Right ventricle myocardium superior (tissue), 1 donor: ENCODE measurements around the gene OPN1SW. TPM values are rescaled to one million over a fixed set of nuclear protein-coding genes. Genes with fewer than 3 reads are reported as not detected.

Experiments used
- ATAC-seq: fragments of 200-7000 bp; cut with Tn5 transposase; one replicate; pipeline ENCODE4 v1.9.1; 2020; ENCODE audit warnings: mild to moderate bottlenecking; ENCODE audit not compliant: poor library complexity
- DNase-seq: peaks from one replicate; pipeline ENCODE4 v3.0.0-alpha.2; 2020
- intact Hi-C: fragments of 100-400 bp; cut with DNase I; formaldehyde crosslinking; loops from one replicate; pipeline ENCODE4 v1.11.2; 2022
- total RNA-seq: library from RNA; stranded (reverse); fragmentation: NEBNext Ultra II Directional; extraction: Animal tissue kit (Norgen Biotek cat#: 25700); gene quantifications from one replicate; pipeline ENCODE4 v1.2.1, GENCODE V29; 2021
- donor health status: DM: no; HTN: yes; CAD: no; lungs with severe emphysema.

The OPN1SW gene
- total RNA-seq, 1 donor from 2014 or later: not detected

DNA sequence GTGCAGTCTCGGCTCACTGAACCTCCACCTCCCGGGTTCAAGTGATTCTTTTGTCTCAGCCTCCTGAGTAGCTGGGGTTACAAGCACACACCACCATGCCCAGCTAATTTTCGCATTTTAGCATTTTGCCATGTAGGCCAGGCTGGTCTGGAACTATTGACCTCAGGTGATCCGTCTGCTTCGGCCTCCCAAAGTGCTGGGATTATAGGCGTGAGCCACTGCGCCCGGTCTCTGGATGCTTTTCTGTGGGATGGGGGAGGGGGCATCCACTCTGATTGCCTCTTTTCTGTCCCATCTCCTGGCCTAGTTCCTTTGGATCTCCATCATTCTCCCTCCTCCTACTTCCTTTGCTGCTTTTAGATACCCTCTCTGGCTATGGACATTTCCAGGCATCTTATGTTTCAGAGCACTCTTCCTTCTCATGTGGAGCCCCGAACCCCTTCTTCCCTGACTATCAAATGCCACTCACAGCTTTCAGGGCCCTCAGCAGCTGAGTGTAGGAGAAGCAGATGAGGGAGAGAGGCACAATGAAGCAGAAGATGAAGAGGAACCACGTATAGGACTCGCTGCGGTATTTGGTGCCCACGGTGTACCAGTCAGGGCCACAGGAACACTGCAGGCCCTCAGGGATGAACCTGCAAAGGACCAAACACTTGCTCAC, 1.4 kb downstream of the OPN1SW start:
- intact Hi-C loops: no loop called here
- ATAC-seq (no peak), DNase-seq (no peak)

DNA sequence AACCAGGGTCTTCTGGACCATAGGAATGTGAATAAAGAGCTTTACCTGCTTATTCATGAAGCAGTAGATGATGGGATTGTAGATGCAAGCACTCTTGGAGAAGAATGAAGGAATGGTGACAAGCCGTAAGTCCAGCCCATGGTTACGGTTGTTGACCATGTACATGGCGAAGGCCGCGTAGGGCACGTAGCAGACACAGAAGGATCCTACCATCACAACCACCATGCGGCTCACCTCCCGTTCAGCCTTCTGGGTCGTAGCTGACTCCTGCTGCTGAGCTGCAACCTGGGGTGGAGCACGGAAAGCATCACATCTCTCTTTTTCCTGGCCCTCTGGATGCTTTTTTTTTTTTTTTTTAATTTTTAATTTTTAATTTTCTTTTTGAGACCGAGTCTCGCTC, 2.0 kb downstream of the OPN1SW start:
- intact Hi-C loops: no loop called here
- no peak for DNase-seq
- no peak for ATAC-seq

DNA sequence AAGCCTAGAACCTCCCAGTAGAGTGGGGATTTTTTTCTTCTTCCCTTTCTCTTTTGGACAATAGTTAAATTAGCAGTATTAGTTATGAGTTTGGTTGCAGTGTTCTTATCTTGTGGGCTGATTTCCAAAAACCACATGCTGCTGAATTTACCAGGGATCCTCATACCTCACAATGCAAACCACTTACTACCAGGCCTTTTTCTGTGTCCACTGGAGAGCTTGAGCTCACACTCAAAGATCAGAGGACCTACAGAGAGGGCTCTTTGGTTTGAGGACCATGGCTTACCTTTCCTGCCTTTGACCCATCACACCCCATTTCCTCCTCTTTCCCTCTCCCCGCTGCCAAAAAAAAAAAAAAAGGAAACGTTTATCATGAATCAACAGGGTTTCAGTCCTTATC, 5.4 kb downstream of the OPN1SW start:
- ATAC-seq (no peak), DNase-seq (no peak)
- intact Hi-C loops: no loop called here

DNA sequence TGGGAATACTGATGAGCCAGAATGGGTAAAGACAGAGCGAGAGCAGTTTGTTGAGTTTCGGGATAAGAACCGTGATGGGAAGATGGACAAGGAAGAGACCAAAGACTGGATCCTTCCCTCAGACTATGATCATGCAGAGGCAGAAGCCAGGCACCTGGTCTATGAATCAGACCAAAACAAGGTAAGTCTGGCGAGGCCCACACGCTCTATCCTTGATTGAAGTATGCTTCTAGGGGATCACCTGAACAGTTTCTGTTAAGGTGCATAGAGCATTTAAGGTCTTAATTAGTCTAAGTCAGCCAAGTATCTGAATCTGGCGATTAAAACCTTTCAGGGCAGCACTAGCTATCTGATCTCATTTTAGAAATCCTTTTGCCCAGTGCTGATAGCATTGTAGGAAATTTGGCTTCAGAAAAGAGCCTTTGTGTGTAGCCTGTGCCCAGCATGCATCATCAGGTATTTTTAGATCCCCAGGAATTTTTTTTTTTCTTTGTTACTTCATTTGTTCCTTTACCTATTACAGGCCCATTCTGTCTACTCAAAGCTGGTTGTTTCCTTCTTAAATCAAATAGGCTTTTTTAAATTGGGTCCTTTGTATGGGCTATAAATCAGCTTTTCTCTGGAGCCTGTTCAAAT, 8.0 kb downstream of the OPN1SW start:
- ATAC-seq (peak; percentile 62), DNase-seq (no peak)
- intact Hi-C loops: no loop called here

DNA sequence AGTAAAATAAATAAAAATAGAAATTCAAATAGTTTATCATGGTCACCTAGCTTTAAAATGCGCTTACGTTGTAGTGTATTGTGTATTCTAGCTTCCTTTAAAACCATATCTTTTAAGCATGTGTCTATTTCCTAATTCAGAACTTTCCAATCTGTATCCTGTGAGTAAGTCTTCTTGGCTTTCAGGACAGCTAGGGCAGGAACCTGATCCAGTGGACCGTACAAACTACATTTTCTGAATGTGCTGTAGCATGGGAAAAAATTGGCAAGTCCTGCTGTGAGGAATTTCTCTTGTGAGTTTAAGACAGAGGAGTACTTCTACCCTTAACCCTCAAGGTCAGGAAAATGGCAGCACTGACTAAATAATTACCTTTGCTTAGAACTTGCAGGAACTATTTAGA, 12.1 kb downstream of the OPN1SW start:
- DNase-seq: no peak

DNA sequence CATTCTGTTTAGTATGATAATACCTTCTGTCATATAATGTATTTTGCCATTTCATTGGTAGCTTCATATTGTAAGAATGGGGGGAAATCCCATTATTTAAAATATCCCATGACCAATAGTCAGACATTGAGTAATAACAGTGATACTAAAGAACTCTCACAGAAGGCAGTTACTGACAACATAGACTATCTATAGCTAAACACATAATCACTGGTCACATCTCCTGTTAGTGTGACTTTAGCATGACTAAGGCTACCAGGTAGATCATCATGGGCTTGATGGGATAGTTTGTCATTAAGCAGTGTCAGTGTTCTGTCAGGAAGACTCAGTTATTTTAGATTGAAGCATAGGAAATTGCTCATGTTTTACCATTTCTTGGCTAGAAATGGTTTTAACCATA, 16.4 kb downstream of the OPN1SW start:
- DNase-seq (no peak), ATAC-seq (no peak)
- intact Hi-C loops: no loop called here

More for the DNA sequence above, 12.1 kb downstream of the OPN1SW start:
- intact Hi-C loops: no loop called here
- no peak for ATAC-seq

DNA sequence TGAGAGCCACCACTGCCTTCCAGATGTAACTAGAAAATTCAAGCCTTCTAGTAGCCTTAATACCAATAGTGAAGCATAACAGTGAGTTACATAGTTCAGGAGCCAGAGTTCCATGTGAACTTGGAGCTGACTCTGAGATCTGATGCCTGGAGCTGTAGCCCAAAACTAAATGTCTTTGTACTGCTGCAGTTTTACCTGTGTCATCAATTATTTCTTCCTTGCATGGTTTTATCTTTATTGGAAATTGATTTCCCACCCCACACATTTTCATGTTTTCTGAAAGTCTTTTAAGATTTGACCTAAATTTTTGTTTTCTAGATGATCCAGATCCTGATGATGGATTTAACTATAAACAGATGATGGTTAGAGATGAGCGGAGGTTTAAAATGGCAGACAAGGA, 17.0 kb downstream of the OPN1SW start:
- intact Hi-C loops: no loop called here
- DNase-seq (no peak), ATAC-seq (no peak)

DNA sequence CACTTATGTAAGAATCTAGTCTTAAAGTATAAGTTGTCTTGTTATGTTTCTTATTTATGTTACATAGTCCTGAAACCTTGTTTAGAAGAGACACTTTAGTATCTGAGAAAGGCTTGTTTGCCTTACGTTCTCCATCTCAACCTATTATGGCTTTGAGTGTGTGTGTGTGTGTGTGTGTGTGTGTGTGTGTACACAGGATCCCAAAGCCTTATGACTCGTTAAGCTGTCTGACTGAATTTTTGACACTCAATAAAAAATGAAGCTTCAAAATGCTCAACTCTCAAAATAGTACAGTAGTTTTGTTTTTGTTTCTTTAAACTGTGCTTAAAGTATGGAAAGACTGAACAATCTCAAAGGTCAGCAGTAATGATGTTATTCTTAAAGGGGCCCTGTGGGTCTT, 18.4 kb downstream of the OPN1SW start:
- DNase-seq (no peak), ATAC-seq (no peak)
- intact Hi-C loops: no loop called here

DNA sequence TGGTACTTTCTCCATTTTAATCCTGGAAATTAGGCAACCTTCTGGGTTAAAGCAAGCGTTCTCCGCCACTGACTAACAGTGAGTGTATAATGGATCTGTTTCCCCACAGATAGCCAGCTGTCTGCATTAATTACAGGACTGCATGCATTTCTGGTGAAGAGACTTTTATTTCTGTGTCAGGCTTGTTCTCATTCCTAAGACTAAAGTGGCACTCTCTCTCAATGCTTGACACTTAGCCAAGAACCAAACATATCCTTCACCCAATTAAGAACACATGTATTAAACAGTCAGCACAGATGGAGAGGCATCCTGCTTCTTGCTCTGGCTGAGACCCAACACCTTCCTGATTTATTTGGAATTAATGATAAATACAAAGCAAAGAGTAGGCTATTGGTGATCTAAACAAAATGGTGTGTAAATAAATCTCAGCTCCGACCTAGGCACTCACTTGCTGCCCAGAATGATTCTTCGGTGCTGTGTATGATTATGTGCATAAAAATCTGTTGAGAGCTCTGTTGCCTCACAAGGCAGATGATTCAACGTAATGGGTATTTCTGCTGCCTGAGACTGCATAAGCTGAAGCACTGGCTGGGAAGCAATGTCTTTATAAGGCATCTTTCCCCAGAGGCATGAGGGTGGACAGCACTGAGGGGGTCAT, 19.6 kb downstream of the OPN1SW start:
- DNase-seq (no peak), ATAC-seq (peak; percentile 54)
- intact Hi-C loops: no loop called here

DNA sequence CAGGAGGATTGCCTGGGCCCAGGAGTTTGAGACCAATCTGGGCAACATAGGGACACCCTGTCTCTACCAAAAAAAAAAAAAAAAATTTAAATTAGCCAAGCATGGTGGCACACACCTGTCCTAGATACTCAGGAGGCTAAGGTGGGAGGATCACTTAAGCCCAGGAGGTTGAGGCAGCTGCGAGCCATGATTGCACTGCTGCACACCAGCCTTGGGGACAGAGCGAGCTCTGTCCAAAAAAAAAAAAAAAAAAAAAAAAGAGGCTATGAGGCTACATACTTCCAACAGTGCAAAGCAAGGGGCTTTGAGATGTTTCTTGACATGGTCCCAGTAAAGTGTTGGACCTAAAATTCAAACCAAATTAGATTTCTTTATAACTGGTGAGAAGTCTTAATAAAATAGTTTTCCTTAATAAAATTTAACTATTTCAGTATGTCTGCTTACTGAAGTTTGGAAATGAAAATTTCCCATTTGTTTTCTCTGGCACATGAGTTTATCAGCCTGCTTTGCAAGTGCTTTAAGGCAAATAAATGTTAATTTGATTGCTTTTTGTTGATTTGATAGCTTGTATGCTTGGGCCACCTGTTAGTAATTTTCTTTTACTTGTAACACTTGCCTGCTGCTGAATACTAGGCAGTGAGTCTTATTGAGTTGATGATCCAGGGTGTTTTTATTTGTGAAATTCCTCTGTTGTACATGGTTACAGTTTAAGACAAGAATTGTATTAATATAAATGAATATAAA, 20.3 kb downstream of the OPN1SW start:
- no peak for ATAC-seq
- no peak for DNase-seq
- intact Hi-C loops: no loop called here

DNA sequence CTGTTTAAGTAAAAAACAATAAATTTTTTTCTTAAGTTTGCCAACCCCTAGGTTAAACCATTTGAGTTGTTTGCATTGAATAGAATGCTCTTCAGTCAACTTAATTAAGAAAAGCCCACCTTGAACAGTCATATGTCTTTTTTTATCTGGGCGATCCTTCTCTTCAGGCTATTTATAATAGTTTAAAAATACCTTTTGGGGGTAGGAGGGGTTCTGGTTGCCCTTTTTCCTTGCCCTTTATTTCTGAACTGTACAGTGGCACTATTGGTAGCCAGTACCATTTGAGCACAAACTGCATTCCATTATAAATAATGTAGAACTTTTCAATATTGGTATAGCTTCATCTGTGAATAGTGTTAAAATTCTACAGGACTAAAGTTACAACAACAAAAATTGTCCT, 23.3 kb downstream of the OPN1SW start:
- intact Hi-C loops: no loop called here
- no peak for DNase-seq
- ATAC-seq: peak; percentile 34

DNA sequence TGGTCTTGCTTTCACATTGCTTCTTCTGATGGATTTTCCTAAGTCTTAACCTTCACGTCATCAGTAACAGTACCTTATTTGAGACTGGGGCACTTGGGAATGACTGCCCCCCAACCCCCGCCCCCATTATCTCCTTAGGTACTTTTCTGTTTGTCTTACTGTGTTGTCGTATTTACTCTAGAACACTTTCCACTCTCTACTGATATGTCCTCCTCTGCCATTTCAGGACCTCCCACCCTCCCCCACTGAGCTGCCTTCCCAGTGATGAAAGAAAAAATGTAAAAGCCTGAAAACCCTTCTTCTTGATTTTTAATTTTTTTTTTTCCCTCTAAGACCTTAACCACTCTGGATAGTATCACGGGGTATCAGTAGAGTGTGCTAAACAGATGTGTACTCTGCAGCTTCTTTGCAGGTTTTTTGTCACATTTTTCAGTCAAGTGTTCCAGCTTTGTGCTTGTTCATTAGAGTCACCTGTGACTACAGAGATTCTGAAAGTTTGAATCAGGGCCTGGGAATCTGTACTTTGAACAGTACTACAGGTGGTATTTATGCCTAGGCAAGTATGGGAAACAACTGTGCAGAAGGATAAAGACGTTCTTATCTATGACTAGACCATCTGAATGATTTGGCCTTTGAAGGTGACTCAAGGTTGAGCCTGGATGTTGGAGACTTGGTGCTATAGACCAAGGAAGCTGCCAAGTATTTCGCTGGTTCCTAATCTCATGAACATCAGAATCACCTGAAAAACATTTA, 28.1 kb downstream of the OPN1SW start:
- DNase-seq (no peak), ATAC-seq (no peak)
- intact Hi-C loops: no loop called here

DNA sequence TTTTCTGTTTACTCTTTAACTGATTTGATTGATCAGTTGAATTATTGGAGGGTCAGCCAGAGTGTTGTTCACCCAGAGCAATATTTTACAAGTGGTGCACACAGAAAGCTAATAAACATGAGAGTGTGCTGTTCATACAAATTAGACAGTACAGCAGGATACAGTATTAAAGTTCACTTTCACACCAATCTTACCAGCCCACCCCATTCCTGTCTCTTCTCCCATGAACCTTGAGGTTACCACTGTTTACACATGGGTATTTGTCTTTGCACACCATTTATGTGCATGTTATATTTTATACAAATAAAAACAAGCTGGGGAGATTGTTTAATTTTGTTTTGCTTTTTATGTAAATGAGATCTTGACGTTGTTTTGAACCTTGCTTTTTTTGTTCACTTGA, 29.9 kb downstream of the OPN1SW start:
- DNase-seq: no peak
- ATAC-seq: no peak
- intact Hi-C loops: no loop called here

DNA sequence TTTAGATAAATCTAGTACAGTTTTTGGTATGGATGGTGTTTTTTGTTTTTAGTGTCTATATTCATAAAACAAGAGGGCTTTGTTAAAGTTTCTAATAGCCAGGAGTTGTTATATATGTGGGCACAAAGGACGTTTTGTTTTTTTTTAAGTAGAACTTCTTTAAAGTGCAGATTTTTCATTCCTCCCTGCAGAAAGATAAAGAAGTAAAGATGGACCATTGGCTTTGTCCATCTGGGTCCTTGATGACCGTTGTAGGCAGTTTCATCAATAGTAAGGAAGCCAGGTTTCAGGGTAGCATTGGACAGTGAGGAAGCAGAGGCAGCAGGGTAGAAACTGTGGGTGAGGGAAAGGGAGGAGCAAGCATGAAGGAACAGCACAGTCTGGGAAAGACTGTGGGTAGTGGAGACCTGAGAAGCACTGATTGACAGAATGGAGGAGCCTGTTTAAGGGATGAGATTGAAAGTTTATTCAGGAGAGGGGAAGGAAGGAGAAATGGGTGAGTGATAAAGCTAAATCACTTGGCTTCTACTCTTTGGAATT, 31.2 kb downstream of the OPN1SW start:
- intact Hi-C loops: no loop called here
- DNase-seq: no peak
- ATAC-seq: no peak

DNA sequence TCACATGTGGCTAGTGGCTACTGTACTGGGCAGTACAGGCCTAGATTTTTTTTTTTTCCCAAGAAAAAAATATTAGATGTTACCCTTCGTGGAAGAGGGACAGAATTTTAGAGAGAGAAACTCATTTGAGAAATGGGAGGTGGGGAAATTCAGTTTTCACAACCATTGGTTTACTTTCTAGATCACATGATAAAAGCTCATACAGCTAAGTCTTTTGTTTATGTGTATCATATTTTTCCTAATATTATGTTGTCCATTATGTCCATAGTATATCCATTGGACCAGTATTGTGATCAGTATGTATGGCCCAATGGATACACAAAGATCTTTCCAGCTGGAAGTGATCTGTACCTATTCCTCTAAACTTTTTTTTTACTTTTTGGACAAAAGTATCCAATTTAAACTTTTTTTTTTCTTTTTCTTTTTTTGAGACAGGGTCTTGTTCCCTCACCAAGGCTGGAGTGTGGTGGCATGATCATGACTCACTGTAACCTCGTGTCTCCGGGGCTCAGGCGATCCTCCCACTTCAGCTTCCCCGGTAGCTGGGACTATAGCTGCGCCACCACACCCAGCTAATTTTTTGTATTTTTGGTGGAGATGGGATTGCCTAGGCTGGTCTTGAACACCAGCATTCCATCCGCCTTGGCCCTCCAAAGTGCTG, 32.4 kb downstream of the OPN1SW start:
- DNase-seq (no peak), ATAC-seq (no peak)
- intact Hi-C loops: no loop called here

DNA sequence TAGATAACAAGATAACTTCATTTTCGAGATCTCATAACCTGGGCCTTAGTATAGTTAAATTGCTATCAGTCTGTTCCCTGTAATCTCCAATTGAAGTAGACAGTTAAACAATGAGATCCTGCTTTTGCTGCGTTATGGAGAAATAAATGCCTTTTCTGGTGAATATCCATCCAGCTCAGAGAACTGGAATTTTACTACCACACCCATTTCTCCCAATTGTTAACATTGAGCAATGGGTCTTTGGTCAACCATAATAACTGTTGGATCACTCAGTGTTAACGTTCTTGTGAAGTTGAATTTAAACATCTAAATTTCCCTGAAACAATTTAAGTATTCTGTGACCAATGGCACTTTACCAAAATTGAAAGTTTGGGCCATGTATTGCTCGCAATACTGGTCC, 33.4 kb downstream of the OPN1SW start:
- no peak for DNase-seq
- no peak for ATAC-seq
- intact Hi-C loops: no loop called here

DNA sequence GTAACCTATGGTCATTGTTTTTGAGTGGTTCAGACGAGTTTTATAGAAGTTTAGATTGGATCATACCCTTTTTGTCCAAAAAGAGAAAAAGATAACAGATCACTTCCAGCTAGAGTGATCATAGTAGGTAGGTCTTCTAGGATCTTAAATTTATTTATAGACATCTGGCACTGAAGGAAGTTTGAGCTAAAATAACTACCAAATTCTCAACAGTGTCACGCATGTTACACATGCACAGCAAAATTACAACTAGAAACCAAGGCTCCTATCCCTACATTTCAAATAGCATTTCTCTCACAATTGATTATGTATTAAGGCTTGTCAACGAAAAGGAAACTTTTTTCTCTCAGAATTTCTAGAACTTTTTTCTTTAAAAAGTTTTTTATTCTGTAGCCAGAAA, 34.1 kb downstream of the OPN1SW start:
- no peak for ATAC-seq
- no peak for DNase-seq
- intact Hi-C loops: no loop called here

DNA sequence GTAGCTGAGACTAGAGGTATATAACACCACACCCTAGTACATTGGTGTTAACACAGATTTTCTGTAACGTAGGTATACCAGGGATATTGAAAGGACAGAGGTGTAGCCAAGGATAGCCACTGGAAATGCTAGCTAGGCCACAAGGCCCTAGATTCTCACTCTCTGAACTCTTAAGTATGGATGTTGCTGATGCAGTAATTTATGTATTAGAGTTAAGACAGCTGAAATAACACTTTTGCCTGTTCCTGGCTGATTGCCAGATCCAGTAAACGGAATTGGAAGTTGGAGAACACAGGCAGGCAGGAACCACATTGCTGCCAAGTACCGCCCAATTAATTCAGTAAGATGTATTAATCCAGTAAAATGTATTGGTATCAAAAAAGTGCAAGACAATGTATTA, 34.6 kb downstream of the OPN1SW start:
- ATAC-seq (no peak), DNase-seq (no peak)
- intact Hi-C loops: no loop called here
